H9 (cell line): ENCODE data around the gene ATG2A. TPM values are rescaled to one million over a fixed set of nuclear protein-coding genes. Genes with fewer than 3 reads are reported as not detected.
A peak's percentile ranks its signal among the peaks of the same experiment; 100 is the strongest.

Experiments used
- DNase-seq: peaks from one replicate; pipeline ENCODE4 v3.0.0-alpha.2; 2017
- H2AFZ ChIP-seq: one replicate; pipeline ENCODE4 v1.6.1; 2013; ENCODE audit warnings: mild to moderate bottlenecking, low read length, control low read depth, moderate library complexity
- H2AK5ac ChIP-seq: 2 replicates; pipeline ENCODE4 v1.6.1; 2013; ENCODE audit warnings: low read length, control low read depth, mixed read lengths; ENCODE audit not compliant: insufficient read length
- H2BK120ac ChIP-seq: one replicate; pipeline ENCODE4 v1.6.1; 2013; ENCODE audit warnings: low read depth, mild to moderate bottlenecking, low read length, control low read depth, inconsistent platforms; ENCODE audit not compliant: poor library complexity, severe bottlenecking
- H2BK12ac ChIP-seq: 2 replicates; pipeline ENCODE4 v1.6.1; 2013; ENCODE audit warnings: low read length, control low read depth, mixed read lengths, low read depth; ENCODE audit not compliant: insufficient read length
- H2BK15ac ChIP-seq: 2 replicates; pipeline ENCODE4 v1.6.1; 2013; ENCODE audit warnings: low read depth, low read length, control low read depth
- H2BK20ac ChIP-seq: one replicate; pipeline ENCODE4 v1.6.1; 2013; ENCODE audit warnings: low read depth, mild to moderate bottlenecking, low read length, control low read depth, inconsistent platforms; ENCODE audit not compliant: poor library complexity, severe bottlenecking
- H2BK5ac ChIP-seq: 2 replicates; pipeline ENCODE4 v1.6.1; 2013; ENCODE audit warnings: low read length, control low read depth, mixed read lengths; ENCODE audit not compliant: insufficient read length
- H3K14ac ChIP-seq: 2 replicates; pipeline ENCODE4 v1.6.1; 2013; ENCODE audit warnings: low read length, control low read depth; ENCODE audit not compliant: insufficient read depth
- H3K18ac ChIP-seq: 2 replicates; pipeline ENCODE4 v1.6.1; 2013; ENCODE audit warnings: low read depth, mild to moderate bottlenecking, mixed read lengths, low read length, control low read depth; ENCODE audit not compliant: insufficient read length
- H3K23ac ChIP-seq: 2 replicates; pipeline ENCODE4 v1.6.1; 2013; ENCODE audit warnings: low read length, control low read depth, mixed read lengths, low read depth; ENCODE audit not compliant: insufficient read length
- H3K23me2 ChIP-seq: 2 replicates; pipeline ENCODE4 v1.6.1; 2013; ENCODE audit warnings: low read depth, mild to moderate bottlenecking, mixed read lengths, low read length, control low read depth; ENCODE audit not compliant: insufficient read length, poor library complexity, severe bottlenecking
- H3K27ac ChIP-seq: 2 replicates; pipeline ENCODE4 v1.5.1; 2013; ENCODE audit warnings: low read length, control low read depth, mixed read lengths, low read depth; ENCODE audit not compliant: insufficient read length
- H3K27me3 ChIP-seq: 2 replicates; pipeline ENCODE4 v1.6.1; 2013; ENCODE audit warnings: low read length, control low read depth, inconsistent platforms; ENCODE audit not compliant: insufficient read depth
- H3K4ac ChIP-seq: 2 replicates; pipeline ENCODE4 v1.6.1; 2013; ENCODE audit warnings: low read depth, mild to moderate bottlenecking, control low read depth, inconsistent platforms, low read length, moderate library complexity
- H3K4me1 ChIP-seq: 2 replicates; pipeline ENCODE4 v1.6.1; 2013; ENCODE audit warnings: low read length, control low read depth, inconsistent platforms; ENCODE audit not compliant: insufficient read depth
- H3K4me2 ChIP-seq: 2 replicates; pipeline ENCODE4 v1.6.1; 2013; ENCODE audit warnings: low read length, control low read depth, mixed read lengths; ENCODE audit not compliant: insufficient read length, insufficient read depth
- H3K56ac ChIP-seq: 2 replicates; pipeline ENCODE4 v1.6.1; 2013; ENCODE audit warnings: low read depth, mild to moderate bottlenecking, mixed read lengths, low read length, control low read depth; ENCODE audit not compliant: insufficient read length
- H3K79me1 ChIP-seq: 2 replicates; pipeline ENCODE4 v1.6.1; 2013; ENCODE audit warnings: low read depth, mild to moderate bottlenecking, moderate library complexity, low read length, control low read depth, inconsistent platforms; ENCODE audit not compliant: insufficient read depth, poor library complexity, severe bottlenecking
- H3K79me2 ChIP-seq: 2 replicates; pipeline ENCODE4 v1.6.1; 2013; ENCODE audit warnings: low read length, control low read depth, inconsistent platforms; ENCODE audit not compliant: insufficient read depth
- H3K9ac ChIP-seq: 2 replicates; pipeline ENCODE4 v1.6.1; 2013; ENCODE audit warnings: low read length, control low read depth, mixed read lengths; ENCODE audit not compliant: insufficient read length; ENCODE audit errors: extremely low read depth
- H3K9me3 ChIP-seq: one replicate; pipeline ENCODE4 v1.6.1; 2013; ENCODE audit warnings: low read depth, low read length, inconsistent platforms; ENCODE audit not compliant: control insufficient read depth
- H3T11ph ChIP-seq: one replicate; pipeline ENCODE4 v1.6.1; 2013; ENCODE audit warnings: mild to moderate bottlenecking, low read length, control low read depth, inconsistent platforms
- H4K20me1 ChIP-seq: one replicate; pipeline ENCODE4 v1.6.1; 2013; ENCODE audit not compliant: control insufficient read depth, insufficient read length, insufficient read depth
- H4K5ac ChIP-seq: 2 replicates; pipeline ENCODE4 v1.6.1; 2013; ENCODE audit warnings: low read depth, mild to moderate bottlenecking, mixed read lengths, low read length, control low read depth; ENCODE audit not compliant: insufficient read length
- H4K8ac ChIP-seq: replicated peaks from 2 replicates; pipeline ENCODE4 v1.6.1; 2013; ENCODE audit warnings: low read length, control low read depth, mixed read lengths, low read depth; ENCODE audit not compliant: insufficient read length
- H4K91ac ChIP-seq: 2 replicates; pipeline ENCODE4 v1.6.1; 2013; ENCODE audit warnings: low read depth, mild to moderate bottlenecking, moderate library complexity, mixed read lengths, low read length, control low read depth; ENCODE audit not compliant: insufficient read length
- H3K27ac Mint-ChIP-seq, 3 experiments: 2 replicates in 2 of 3; 3 replicates in 1 of 3; pipeline ENCODE4 v1.8.0; 2020 to 2021; ENCODE audit warnings: mixed read lengths in 3 of 3, mild to moderate bottlenecking in 1 of 3, moderate library complexity in 1 of 3
- H3K27me3 Mint-ChIP-seq: 2 replicates; pipeline ENCODE4 v1.8.0; 2021; ENCODE audit warnings: low read depth, mild to moderate bottlenecking, moderate library complexity, mixed read lengths
- H3K36me3 Mint-ChIP-seq, 3 experiments: 2 replicates in 2 of 3; 3 replicates in 1 of 3; pipeline ENCODE4 v1.8.0; 2020 to 2021; ENCODE audit warnings: low read depth in 3 of 3, mixed read lengths in 3 of 3; ENCODE audit not compliant: insufficient read depth in 1 of 3
- H3K4me1 Mint-ChIP-seq, 2 experiments: 2 replicates each; pipeline ENCODE4 v1.8.0; 2020; ENCODE audit warnings: mixed read lengths in 2 of 2
- H3K4me3 Mint-ChIP-seq, 2 experiments: 2 replicates in 1 of 2; 3 replicates in 1 of 2; pipeline ENCODE4 v1.8.0; 2020 to 2021; ENCODE audit warnings: mild to moderate bottlenecking in 2 of 2, mixed read lengths in 2 of 2, moderate library complexity in 1 of 2
- H3K9me3 Mint-ChIP-seq, 2 experiments: 2 replicates in 1 of 2; 3 replicates in 1 of 2; pipeline ENCODE4 v1.8.0; 2020; ENCODE audit warnings: mild to moderate bottlenecking in 2 of 2, mixed read lengths in 2 of 2, moderate library complexity in 1 of 2
- CTCF ChIP-seq: fragments of 200-600 bp; sonication (generic); conservative IDR thresholded peaks from 3 replicates; pipeline ENCODE4 v1.8.0; 2021; ENCODE audit warnings: antibody characterized with exemption, mild to moderate bottlenecking
- WGBS: extraction: QIAGEN DNeasy Blood & Tissue Kit; methylation state at CpG from one replicate; pipeline ENCODE4 v1.1.7; 2013; ENCODE audit warnings: missing lambda C conversion rate, low lambda C conversion rate, mixed read lengths; ENCODE audit not compliant: insufficient read length; ENCODE audit errors: extremely low coverage; 5-methylcytosine and 5-hydroxymethylcytosine counted together
- total RNA-seq: library from RNA; stranded (reverse); gene quantifications from 2 replicates; pipeline ENCODE4 v1.2.1, GENCODE V29; 2021

Gene ATG2A
- total RNA-seq, 1 experiment from 2014 or later: 21.3 TPM

- Histone ChIP-seq H3K18ac (no peak overlapping the region), H3K23ac (no peak overlapping the region), H3K4me2 (no peak overlapping the region), H3K79me2 (no peaks in the 10 kb centered on the region), H3K4me1 (no peaks in the 10 kb centered on the region), H3K14ac (no peak overlapping the region), H2BK5ac (no peak overlapping the region), H3K56ac (no peak overlapping the region), H4K20me1 (no peaks in the 10 kb centered on the region), H4K91ac (no peak overlapping the region), H3K23me2 (peaks cover 10% of the 10 kb centered on the region), H2BK120ac (no peak overlapping the region), H2BK15ac (no peak overlapping the region), H3K27ac (no peak overlapping the region), H3K4ac (no peak overlapping the region), H4K5ac (no peak overlapping the region), H2AK5ac (no peak overlapping the region), H3K27me3 (no peaks in the 10 kb centered on the region), H3K79me1 (no peaks in the 10 kb centered on the region), H2AFZ (no peak overlapping the region), H4K8ac (no peak overlapping the region), H3T11ph (no peak overlapping the region), H3K9me3 (no peaks in the 10 kb centered on the region), H2BK12ac (no peak overlapping the region), H2BK20ac (no peak overlapping the region), H3K9ac (no peak overlapping the region)
- H3K27ac Mint-ChIP-seq: 0 out of 7 replicates have a peak overlapping the region, but pooled peaks of 1 of the 3 experiments have one; percentile 55
- peaks cover 8 to 31% (median 22%) of the 10 kb centered on the region in 3 experiments; a peak in 6 of 7 replicates for H3K36me3 Mint-ChIP-seq
- no CpG with 5 or more reads among the region's 17 CpGs for WGBS
- no peak overlapping the region for H3K4me3 Mint-ChIP-seq
- peaks cover 18 to 22% of the 10 kb centered on the region in 2 experiments for H3K4me1 Mint-ChIP-seq
- TF ChIP-seq CTCF: no peak
- DNase-seq: no peak
- no peaks in the 10 kb centered on the region for H3K9me3 Mint-ChIP-seq
- H3K27me3 Mint-ChIP-seq: no peaks in the 10 kb centered on the region
Measured at GRCh38 chr11:64914123-64914522, 2.9 kb downstream of the ATG2A start.
